Measurements from ENCODE around the gene EHMT1.
"Not testable (repeated sequence)": the region's sequence is repeated elsewhere in the genome, so short reads cannot be mapped to it uniquely, and the experiment has no call there.

Gene EHMT1

DNA sequence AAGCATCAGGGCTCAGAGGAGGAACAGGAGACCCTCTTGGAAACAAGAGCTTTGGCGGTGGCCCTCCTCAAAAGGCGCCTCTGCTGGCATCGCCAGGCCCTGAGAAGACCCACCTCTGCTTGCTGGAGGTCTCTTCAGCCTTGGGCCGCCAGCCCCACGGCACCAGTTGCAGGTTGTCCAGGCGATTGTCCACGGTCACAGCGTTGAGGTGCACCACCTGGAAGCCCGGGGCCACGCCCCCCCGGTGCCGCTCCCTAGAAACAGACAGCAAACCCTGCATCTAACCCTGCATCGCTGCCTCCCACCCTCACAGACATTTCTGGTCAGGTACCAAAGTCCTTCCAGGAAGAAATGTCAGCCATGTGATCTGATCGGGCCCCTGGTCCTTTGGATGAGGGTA is 32.0 kb upstream of the EHMT1 start:
- Mint-ChIP-seq H3K4me1 (peaks cover 41% of the 10 kb centered on the region), H3K4me3 (no peak overlapping the region)
- no peak for DNase-seq

DNA sequence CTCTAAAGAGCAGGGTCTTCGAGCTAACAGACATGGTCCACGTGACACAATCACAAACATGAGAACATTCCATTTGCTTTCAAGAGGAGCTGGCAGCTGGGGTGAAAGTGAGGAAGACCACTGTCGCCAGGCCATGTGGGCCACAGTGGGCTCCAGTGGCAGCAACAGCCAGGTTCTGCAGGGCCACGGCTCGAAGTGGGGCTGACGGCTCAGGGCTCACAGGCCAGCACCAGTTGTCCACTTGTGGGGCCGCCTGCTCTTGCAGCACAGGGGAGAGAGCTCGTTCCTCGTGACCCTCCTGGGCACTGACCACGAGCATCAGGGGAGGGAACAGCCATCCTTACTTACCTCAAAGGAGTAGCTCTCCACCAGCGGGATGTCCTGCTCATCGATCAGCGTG is 30.5 kb upstream of the EHMT1 start:
- peaks cover 41% of the 10 kb centered on the region for H3K4me1 Mint-ChIP-seq
- no peaks in the 10 kb centered on the region for H3K27me3 Mint-ChIP-seq
- DNase-seq: no peak
- no peak for ATAC-seq
- H3K27ac Mint-ChIP-seq: no peak overlapping the region
- no peaks in the 10 kb centered on the region for H3K9me3 Mint-ChIP-seq
- peak overlapping the region in 1 of 2 donors; percentile 39 for H3K4me3 Mint-ChIP-seq

More for the DNA sequence above, 32.0 kb upstream of the EHMT1 start:
- no peaks in the 10 kb centered on the region for H3K27me3 Mint-ChIP-seq
- no peak for ATAC-seq
- no peak overlapping the region for H3K27ac Mint-ChIP-seq
- H3K9me3 Mint-ChIP-seq: no peaks in the 10 kb centered on the region

DNA sequence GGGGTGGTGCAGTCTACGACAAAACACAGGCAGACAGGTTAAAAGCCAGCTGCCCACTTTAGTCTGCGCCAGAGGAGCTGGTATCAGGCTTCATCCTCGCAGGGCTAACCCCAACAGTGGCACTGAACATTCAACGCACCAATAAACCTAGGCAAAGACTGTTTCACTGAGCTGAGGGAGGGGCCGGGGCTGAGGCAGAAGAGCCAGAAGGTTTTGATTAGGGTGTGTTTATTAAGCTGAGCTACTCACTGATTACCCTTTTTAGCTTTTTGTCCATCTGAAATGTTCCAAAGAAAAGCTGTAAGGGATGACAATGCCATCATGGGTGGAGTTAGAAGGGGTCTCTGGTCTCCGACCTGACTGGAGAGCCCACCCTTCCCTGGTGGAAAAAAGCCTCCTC is 29.9 kb upstream of the EHMT1 start:
- Mint-ChIP-seq H3K27me3 (no peaks in the 10 kb centered on the region), H3K9me3 (no peaks in the 10 kb centered on the region), H3K4me1 (peaks cover 41% of the 10 kb centered on the region), H3K27ac (peak overlapping the region in 1 of 2 donors; percentile 27), H3K4me3 (peak overlapping the region in 1 of 2 donors; percentile 89)
- ATAC-seq (no peak), DNase-seq (no peak)

DNA sequence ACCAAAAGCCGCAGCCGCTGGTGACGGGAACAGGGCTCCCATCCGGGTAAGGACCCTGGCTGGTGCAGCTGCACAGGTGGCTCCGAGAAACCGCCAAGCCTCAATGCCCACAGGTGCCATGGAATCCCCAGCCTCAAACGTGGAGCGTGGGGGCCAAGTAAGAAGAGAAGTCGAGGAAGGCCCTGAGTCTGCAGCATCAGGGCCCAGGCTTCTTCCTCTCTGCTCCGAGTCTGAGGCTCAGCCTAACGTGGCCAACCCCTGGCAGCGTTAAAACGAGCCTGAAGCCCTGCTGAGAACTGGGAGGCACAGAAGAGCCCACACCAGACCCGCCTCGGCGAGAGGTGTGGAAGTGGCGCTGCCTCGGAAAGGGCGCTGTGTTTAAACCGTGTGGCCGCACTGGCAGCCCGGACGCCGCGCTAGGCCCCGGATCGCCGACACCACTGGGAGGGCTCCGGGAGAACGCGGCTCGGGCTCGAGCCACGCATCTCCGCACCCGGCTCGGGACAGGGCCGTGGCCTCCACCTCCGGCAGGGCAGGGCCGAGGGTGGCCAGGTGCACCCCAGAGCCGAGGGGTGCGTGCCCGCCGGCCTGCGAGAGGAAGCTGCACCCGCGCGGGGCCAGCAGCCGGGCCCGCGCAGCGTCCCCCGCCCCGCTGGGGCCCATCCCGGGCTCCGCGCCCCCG is 29.2 kb upstream of the EHMT1 start:
- H3K27ac Mint-ChIP-seq: peak overlapping the region; percentile 13 to 76
- H3K9me3 Mint-ChIP-seq: no peaks in the 10 kb centered on the region
- peak; percentile 31 for ATAC-seq
- H3K4me3 Mint-ChIP-seq: peak overlapping the region; percentile 86 to 89
- H3K4me1 Mint-ChIP-seq: peaks cover 41% of the 10 kb centered on the region
- H3K27me3 Mint-ChIP-seq: no peaks in the 10 kb centered on the region
- DNase-seq: peak; percentile 28 to 29

DNA sequence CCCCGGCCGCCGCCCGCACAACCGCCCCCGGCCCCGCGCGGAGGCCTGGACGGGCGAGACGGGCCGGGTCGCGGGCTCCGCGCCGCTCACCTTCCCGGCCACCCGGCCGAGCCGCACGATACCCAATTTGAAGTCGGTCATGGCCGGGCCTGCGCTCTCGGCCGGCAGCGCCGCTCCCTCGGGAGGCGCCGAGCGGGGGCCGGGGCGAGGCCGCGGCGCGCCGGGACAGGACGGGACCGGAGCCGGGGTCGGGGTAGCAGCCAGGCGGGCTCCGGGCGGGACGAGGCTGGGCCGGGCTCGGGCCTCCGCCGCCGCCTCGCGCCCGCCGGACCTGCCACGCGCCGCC is 28.7 kb upstream of the EHMT1 start:
- Mint-ChIP-seq H3K4me1 (peaks cover 41% of the 10 kb centered on the region), H3K27ac (no peak overlapping the region), H3K27me3 (no peaks in the 10 kb centered on the region), H3K4me3 (no peak overlapping the region), H3K9me3 (no peaks in the 10 kb centered on the region)
- DNase-seq: no peak
- ATAC-seq: peak; percentile 57

DNA sequence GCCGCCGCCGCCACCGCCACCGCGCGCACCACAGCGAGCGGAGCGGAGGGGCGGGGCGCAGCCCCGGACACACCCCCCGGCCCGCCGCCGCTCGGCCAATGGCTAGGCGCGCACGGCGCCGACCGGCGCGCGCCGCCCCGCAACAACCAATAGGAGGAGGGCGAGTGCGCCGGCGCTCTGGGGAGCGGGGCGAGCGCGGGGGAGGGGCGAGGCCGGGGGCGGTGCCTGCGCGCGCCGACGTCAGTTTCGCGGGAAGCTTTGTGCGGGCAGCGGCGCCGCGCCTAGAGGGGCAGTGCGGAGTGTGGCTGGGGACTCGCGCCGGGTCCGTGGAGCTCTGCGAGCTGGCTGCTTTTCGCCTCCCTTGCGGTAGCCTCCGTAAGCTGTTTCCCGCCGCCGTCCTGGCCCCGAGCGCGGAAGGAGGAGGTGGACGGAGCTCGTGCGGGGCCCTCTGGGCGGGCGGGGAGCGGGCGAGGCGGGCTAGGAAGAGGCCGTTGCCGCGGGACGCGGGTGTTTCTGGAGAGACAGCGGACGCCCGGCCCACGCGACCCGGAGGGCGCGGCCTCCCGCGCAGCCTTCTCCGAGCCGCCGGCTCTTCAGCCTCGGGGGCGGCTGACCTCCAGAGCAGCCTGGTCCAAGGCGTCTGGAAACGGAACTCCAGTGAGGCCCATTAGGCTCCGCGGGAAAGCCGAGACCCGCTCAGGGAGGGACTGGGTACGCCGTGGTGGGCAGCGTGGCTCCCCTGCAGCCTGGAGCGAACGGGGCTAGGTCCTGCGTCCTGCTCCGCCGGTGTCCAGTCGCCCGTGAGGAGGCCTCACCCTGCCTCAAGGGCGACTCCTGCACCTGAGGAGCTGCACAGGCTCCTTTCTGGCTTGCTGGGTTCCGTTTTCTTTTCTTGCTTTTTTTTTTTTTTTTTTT is 28.1 kb upstream of the EHMT1 start, which contains the start of gene ZMYND19:
TSS of gene ZMYND19 (minus strand) at position 44 of the 915 bp plus-strand sequence. CDS start 249 bp downstream, outside the sequence.
- Mint-ChIP-seq H3K27me3 (no peaks in the 10 kb centered on the region), H3K27ac (peak within 1 kb of the TSS; percentile 66 to 99), H3K9me3 (no peaks in the 10 kb centered on the region), H3K4me1 (peaks cover 41% of the 10 kb centered on the region), H3K4me3 (peak within 1 kb of the TSS; percentile 95 to 99)
- ATAC-seq (peak; percentile 96), DNase-seq (peak; percentile 89 to 92)

DNA sequence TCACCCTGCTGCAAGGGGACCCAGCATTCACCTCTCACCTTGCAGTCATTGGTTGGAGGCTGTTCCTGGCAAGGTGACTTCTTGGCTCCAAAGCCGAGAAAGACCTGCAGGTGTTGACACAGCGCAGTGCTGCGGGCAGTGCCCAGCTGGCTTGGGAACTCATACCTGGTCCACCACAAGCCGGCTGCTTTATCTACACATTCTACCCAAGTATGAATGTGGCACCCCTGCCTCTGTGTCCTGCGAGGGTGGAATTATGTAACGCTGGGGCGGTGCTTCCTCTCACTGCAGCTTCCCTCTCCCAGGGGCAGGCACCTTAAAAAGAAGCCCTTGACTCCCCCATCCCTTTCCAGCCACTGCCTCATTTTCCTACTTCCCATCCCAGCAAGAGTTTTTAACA is 26.0 kb upstream of the EHMT1 start:
- Mint-ChIP-seq H3K4me3 (no peak overlapping the region), H3K9me3 (no peaks in the 10 kb centered on the region), H3K27ac (no peak overlapping the region), H3K4me1 (peaks cover 35% of the 10 kb centered on the region), H3K27me3 (no peaks in the 10 kb centered on the region)
- DNase-seq: no peak
- no peak for ATAC-seq

DNA sequence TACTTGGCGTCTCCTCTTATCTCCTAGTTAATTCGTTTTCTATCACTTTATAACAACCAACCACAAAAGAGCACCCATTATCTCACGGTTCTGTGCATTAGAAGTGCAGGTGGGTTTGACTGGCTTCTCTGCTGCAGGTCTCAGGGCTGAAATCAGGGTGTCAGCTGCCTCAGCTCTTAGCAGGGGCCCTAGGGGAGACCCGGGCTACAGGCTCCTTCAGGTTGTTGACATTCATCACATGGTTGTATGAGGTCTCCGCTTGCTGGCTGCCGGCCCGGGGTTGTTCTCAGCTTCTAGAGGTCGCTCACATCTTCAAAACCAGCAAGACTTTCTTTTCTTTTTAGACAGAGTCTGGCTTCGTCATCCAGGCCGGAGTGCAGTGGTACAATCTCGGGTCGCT is 25.6 kb upstream of the EHMT1 start:
- Mint-ChIP-seq H3K9me3 (no peaks in the 10 kb centered on the region), H3K27ac (no peak overlapping the region), H3K4me3 (no peak overlapping the region), H3K4me1 (peaks cover 30% of the 10 kb centered on the region), H3K27me3 (no peaks in the 10 kb centered on the region)
- ATAC-seq (no peak), DNase-seq (no peak)

DNA sequence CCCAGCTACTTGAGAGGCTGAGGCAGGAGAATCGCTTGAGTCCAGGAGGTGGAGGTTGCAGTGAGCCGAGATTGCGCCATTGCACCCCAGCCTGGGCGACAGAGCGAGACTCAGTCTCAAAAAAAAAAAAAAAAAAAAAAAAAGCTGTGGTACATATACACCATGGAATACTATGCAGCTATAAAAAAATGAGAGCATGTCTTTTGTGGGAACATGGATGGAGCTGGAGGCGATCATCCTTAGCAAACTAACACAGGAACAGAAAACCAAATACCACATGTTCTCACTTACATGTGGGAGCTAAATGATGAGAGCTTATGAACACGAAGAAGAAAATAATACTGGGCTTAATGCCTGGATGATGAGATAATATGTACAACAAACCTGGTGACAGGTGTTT is 22.2 kb upstream of the EHMT1 start:
- H3K4me3 Mint-ChIP-seq, DNase-seq, H3K4me1 Mint-ChIP-seq, H3K27ac Mint-ChIP-seq, ATAC-seq, H3K9me3 Mint-ChIP-seq, H3K27me3 Mint-ChIP-seq: not testable (repeated sequence)

DNA sequence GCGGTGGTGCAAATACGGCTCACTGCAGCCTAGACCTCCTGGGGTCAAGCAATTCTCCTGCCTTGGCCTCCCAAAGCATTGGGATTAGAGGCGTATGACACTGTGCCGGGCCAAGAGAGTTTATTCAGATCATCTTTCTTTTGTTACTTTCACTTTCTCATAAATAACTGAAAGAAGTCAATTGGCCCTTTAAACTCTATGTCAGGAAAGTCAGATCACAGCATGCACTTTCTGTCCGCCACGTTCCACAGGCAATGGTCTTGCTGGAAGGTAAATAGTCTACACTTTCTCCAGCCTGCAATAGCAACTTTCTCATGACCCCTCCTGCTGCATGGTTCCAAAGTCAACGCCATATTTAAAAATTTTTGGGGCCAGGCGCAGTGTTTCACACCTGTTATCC is 19.9 kb upstream of the EHMT1 start:
- Mint-ChIP-seq H3K4me1 (peaks cover 12% of the 10 kb centered on the region), H3K4me3 (no peak overlapping the region), H3K9me3 (no peaks in the 10 kb centered on the region), H3K27me3 (no peaks in the 10 kb centered on the region), H3K27ac (no peak overlapping the region)
- no peak for DNase-seq
- no peak for ATAC-seq

DNA sequence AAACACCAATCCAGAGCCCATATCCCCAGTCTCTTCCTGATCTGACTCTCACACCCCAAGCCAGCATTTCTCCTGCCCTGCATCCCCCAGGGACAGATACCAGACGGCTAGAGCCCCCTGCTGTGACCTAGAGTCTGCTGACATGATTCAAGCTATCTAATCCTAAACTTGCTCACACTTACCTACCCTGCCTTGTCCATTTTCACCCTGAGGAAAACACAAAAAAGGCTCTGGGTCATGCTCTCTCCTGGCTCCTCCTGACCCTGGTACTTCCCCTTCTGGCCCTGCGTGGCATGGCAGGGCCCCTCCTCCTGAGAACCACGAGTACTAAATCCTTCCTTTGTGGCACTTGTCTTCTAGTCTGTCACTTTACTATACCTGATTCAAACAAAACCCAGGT is 16.1 kb upstream of the EHMT1 start:
- Mint-ChIP-seq H3K9me3 (no peaks in the 10 kb centered on the region), H3K4me1 (peaks cover 32% of the 10 kb centered on the region), H3K27ac (peak overlapping the region in 1 of 2 donors; percentile 1), H3K27me3 (no peaks in the 10 kb centered on the region), H3K4me3 (no peak overlapping the region)
- DNase-seq (no peak), ATAC-seq (no peak)

DNA sequence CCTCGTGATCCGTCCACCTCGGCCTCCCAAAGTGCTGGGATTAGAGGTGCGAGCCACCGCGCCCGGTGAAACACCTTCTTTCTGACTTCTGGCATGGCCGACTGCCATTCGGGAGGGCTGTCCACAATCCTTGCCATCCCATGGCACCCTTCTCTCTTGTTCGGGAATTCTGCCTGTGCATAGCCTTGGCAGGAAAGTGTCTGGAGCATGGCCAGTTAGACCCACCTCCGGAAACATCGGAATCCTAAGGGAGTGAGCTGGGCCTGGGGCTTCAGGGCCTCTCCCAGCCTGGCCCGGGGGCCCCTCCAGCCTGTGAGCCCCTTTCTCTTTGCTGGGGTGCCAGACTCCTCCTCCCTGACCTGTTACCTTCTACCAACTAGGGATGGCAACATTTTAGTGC is 14.9 kb upstream of the EHMT1 start:
- H3K27me3 Mint-ChIP-seq: no peaks in the 10 kb centered on the region
- ATAC-seq (no peak), DNase-seq (no peak)
- H3K4me3 Mint-ChIP-seq: peak overlapping the region; percentile 45 to 67
- H3K4me1 Mint-ChIP-seq: peaks cover 34% of the 10 kb centered on the region
- H3K9me3 Mint-ChIP-seq: no peaks in the 10 kb centered on the region
- no peak overlapping the region for H3K27ac Mint-ChIP-seq

DNA sequence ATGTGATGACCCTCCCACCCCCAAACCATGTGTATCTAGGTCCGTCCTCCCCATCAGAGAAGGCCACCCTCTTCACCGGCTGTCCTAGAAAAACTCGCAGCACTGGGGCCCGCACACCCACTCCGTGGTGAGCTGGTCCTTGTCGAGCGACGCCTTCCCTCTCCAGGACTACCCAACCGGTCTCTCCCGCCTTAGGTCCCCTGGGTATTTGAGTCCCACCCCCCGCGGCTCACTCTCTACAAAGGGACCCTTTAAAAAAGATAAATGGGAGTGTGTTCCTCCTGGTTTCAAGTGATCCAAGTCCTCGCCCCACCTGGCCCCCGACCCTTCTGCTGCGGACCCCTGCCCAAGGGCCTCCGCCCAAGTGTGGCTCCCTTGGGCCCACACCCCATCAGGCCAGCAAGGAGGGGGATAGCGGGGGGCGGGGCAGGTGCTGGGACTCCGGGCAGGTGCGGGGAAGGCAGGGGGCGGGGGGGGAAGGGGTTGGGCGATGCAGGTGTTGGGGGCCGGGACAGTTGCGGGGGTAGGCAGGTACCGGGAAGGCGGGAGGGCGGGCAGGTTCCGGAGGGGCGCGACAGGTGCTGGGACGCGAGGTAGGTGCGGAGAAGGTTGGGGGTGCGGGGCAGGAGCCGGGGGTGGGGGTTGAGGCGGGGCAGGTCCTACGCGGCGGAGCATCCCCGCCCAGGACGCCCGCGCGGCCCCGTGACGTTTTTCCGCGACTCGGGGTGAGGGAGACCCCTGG is 14.3 kb upstream of the EHMT1 start:
- ATAC-seq (no peak), DNase-seq (no peak)
- Mint-ChIP-seq H3K27me3 (no peaks in the 10 kb centered on the region), H3K4me3 (peak overlapping the region; percentile 45 to 67), H3K4me1 (peaks cover 34% of the 10 kb centered on the region), H3K27ac (no peak overlapping the region), H3K9me3 (no peaks in the 10 kb centered on the region)

DNA sequence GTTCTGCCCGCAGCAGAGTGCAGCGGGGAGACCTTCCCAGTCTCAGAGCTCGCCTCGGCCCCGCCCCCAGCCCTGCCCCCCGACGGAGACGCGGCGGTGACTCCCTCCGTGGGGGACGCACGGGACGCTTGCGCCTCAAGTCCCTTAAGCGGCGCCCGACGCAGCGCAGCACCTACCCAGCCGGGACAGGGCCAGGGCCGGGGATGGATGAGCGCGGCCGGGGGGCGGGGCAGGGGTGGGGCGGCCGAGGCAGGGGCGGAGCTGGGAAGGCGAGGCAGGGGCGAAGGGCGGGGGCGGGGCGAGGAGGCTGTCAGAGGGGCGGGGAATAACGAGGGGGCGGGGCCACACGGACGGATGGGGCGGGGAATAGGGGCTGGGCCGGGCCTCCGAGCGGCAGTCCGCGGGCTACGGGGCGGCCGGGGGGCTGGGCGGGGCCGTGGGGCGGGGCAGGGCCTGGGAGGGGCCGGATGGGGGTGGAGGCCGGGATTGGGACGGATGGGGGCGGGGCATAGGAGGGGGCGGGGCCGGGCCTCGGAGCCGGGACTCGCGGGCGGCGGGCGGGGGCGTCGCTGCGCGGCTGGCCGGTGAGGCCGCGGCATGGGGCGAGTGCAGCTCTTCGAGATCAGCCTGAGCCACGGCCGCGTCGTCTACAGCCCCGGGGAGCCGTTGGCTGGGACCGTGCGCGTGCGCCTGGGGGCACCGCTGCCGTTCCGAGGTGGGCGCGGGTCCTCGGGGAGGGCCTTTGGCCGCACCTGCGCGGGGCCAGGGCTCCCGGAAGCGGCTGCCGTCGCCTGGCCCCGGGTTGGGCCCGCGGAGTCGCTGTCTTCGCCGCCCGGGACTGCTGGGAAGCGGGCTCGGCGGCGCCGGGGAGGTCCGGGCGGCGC is 13.4 kb upstream of the EHMT1 start, which contains the start of gene ARRDC1:
TSS of gene ARRDC1 (plus strand) at position 566 of the 884 bp plus-strand sequence. CDS start at position 598, 32 bp downstream.
- Mint-ChIP-seq H3K27me3 (no peaks in the 10 kb centered on the region), H3K4me3 (peak within 1 kb of the TSS; percentile 76 to 84), H3K9me3 (no peaks in the 10 kb centered on the region), H3K27ac (no peak within 1 kb of the TSS), H3K4me1 (peaks cover 34% of the 10 kb centered on the region)
- DNase-seq: peak; percentile 87 to 92
- peak; percentile 93 for ATAC-seq
